Activated CD4-positive, alpha-beta T cell treated with anti-CD3 and anti-CD28 coated beads, Interleukin-2, amount 50 U/mL, for 4 hours (primary cell): ENCODE data around the gene MMAA.
"Not testable (repeated sequence)": the region's sequence is repeated elsewhere in the genome, so short reads cannot be mapped to it uniquely, and the experiment has no call there.

Experiments used
- DNase-seq, 2 experiments: peaks; one replicate each; pipeline ENCODE4 v3.0.0-alpha.2; 2020

Gene MMAA

GRCh38 chr4:145618932-145619638, at the start of gene MMAA:
MMAA (plus strand) TSS chr4:145619385; CDS start chr4:145639140, 19,755 bp downstream.
- peak; percentile 96 for DNase-seq

- DNase-seq: not testable (repeated sequence)
Measured at GRCh38 chr4:145574546-145574945, 44.6 kb upstream of the MMAA start.

GRCh38 chr4:145580906-145581305, 38.3 kb upstream of the MMAA start:
- no peak for DNase-seq

- DNase-seq: no peak
Measured at GRCh38 chr4:145583191-145584055, 35.8 kb upstream of the MMAA start.

GRCh38 chr4:145587088-145587754, 32.0 kb upstream of the MMAA start:
- DNase-seq: no peak

GRCh38 chr4:145589381-145589780, 29.8 kb upstream of the MMAA start:
- DNase-seq: not testable (repeated sequence)

GRCh38 chr4:145589916-145590702, 29.1 kb upstream of the MMAA start:
- no peak for DNase-seq

- DNase-seq: no peak
Measured at GRCh38 chr4:145602129-145602760, 16.9 kb upstream of the MMAA start.

- no peak for DNase-seq
Measured at GRCh38 chr4:145605941-145606340, 13.2 kb upstream of the MMAA start.

GRCh38 chr4:145609481-145610427, 9.4 kb upstream of the MMAA start:
- DNase-seq: peak; percentile 58 to 67

- DNase-seq: no peak
Measured at GRCh38 chr4:145613566-145614232, 5.5 kb upstream of the MMAA start.

- no peak for DNase-seq
Measured at GRCh38 chr4:145614233-145614610, 5.0 kb upstream of the MMAA start.

- peak; percentile 14 to 25 for DNase-seq
Measured at GRCh38 chr4:145618210-145618931, 814 bp upstream of the MMAA start.

- peak; percentile 52 to 54 for DNase-seq
Measured at GRCh38 chr4:145619639-145619996, 433 bp downstream of the MMAA start.

GRCh38 chr4:145622067-145622466, 2.9 kb downstream of the MMAA start:
- DNase-seq: not testable (repeated sequence)

GRCh38 chr4:145623831-145624230, 4.6 kb downstream of the MMAA start:
- DNase-seq: no peak

- DNase-seq: no peak
Measured at GRCh38 chr4:145625677-145626622, 6.8 kb downstream of the MMAA start.

- no peak for DNase-seq
Measured at GRCh38 chr4:145626623-145626982, 7.4 kb downstream of the MMAA start.

- DNase-seq: no peak
Measured at GRCh38 chr4:145635117-145635516, 15.9 kb downstream of the MMAA start.
